HG03575 (cell line): ENCODE data around the gene SH3RF3.
"Not testable (repeated sequence)": the region's sequence is repeated elsewhere in the genome, so short reads cannot be mapped to it uniquely, and the experiment has no call there.

Experiments
- ATAC-seq: cut with Tn5 transposase; IDR thresholded peaks from one replicate; pipeline ENCODE4 v1.9.1; 2021; ENCODE audit not compliant: unreplicated experiment, insufficient number of reproducible peaks, low FRiP score; ENCODE audit errors: extremely low read depth

Gene SH3RF3

GRCh38 chr2:109224341-109224740, 95.3 kb downstream of the SH3RF3 start:
- ATAC-seq = not testable (repeated sequence)

- ATAC-seq = no peak
Measured at GRCh38 chr2:109225170-109225782, 96.3 kb downstream of the SH3RF3 start.

DNA sequence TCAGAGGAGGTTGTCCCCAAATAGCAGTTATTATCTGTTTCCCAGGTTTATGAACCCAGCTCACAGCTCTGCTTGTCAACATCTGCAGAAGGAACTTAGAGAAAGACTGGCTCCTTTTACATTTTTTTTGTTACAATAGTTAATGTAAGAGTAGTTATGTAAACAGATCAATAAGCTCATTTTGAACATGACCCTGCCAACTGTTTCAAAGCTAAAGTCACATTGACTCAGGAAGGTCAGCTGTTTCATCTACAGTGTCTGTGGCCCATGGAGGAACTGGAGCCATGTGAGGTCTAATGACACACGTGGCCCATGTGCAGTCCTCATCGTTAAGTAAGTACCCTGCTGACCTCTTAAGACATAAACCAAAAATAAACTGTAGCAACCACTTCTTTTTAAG, 97.1 kb downstream of the SH3RF3 start:
- ATAC-seq = no peak

- ATAC-seq = no peak
Measured at GRCh38 chr2:109226622-109227021, 97.6 kb downstream of the SH3RF3 start.

- ATAC-seq = no peak
Measured at GRCh38 chr2:109229094-109229675, 100.2 kb downstream of the SH3RF3 start.

DNA sequence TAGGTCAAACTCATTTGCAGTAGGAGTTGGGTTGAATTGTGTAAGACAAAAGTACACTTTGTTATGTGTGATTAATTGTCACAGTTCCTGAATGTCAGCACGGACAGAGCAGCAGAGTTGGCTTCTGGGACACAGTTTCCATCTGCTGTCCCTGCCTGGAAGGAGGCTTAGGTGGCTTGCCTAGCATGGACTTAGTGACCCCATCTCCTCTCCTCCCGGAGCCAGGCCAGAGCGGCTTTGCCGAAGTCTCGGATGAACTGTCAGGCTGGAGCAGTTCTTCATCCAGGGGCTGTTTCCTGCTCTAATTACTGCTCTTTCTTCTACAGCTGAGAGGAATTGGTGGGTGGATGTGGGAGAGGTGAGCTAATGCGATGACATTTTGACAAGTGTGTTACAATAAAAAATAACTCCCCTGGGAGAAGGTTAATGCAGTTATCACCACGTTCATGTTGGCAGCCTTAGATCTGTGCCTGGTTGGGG, 102.0 kb downstream of the SH3RF3 start:
- no peak for ATAC-seq

DNA sequence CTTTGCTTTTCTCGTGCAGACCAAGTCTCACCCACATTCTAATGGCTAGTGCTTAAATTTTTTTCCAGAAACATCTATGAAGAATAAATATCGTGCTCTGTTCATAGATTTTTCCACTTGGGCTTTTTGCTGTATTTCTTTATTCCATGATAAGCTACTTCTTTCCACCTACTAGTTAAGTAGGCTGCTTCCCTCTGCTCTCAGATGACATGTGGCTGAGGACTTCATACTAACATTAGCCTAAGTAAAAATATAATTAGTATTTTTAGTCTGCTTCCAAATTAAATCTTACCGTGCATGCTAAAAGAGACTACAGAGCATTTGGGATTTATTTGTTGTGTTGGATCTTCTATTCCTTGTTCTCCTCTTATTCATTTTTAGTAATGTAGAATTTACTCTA, 102.4 kb downstream of the SH3RF3 start:
- ATAC-seq = no peak

GRCh38 chr2:109231996-109232705, 103.1 kb downstream of the SH3RF3 start:
- ATAC-seq = no peak

DNA sequence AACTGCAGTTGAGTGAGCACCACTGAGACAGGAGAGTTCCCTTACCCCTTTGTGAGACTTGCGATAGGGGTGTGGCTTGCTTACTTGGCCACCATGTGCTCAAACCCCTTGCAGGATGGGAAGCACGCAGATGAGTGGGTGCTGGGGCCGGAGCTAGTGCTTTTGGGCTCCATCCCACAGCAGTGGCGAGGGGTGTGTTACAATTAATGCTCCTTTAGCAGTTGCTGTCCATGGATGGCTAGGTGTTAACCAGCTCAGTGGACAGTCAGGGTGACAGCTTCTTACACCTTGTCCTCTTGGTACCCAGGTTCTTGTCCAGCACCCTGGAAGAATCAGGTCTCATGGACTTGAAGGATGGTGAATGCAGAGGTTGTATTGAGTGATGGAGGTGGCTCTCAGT, 103.9 kb downstream of the SH3RF3 start:
- no peak for ATAC-seq

DNA sequence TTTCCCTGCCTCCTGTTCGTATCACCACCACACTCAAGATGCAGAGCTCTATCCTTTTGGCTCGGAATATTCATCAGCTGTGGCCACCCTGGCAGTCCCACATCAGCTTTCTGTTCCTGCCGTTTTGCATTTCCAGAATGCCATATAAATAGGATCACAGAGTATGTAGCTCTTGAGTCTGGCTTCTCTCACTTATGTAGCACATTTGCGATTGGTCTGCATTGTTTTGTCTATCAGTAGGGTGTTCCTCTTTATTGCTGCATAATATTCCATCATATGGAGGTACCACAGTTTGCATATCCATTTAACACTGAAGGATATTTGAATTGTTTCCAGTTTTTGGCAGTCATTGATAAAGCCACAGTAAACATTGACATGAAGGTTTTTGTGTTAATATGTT, 104.6 kb downstream of the SH3RF3 start:
- no peak for ATAC-seq

GRCh38 chr2:109234355-109234754, 105.3 kb downstream of the SH3RF3 start:
- ATAC-seq = no peak

- no peak for ATAC-seq
Measured at GRCh38 chr2:109236147-109236546, 107.1 kb downstream of the SH3RF3 start.

- no peak for ATAC-seq
Measured at GRCh38 chr2:109237792-109238191, 108.8 kb downstream of the SH3RF3 start.

DNA sequence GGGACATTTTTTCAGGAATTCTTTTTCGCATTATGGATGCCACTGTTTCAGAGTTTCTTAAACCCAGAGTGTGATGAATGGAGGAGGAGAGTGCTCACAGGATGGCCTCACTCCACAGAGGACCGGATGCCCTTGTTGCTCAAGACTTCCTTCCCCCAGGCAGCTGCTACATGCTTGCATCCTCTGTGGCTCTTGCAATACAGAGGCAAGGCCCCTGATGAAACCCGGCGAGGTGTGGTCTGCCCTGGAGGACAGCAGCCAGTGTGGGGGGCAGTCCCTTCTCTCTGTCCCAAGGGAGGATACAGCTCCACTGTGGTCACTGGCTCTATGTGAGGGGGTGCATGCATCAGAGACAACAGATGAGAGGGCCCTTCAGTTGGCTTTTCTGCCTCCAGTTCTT, 109.6 kb downstream of the SH3RF3 start:
- peak; percentile 64 for ATAC-seq

- no peak for ATAC-seq
Measured at GRCh38 chr2:109239720-109240119, 110.7 kb downstream of the SH3RF3 start.

DNA sequence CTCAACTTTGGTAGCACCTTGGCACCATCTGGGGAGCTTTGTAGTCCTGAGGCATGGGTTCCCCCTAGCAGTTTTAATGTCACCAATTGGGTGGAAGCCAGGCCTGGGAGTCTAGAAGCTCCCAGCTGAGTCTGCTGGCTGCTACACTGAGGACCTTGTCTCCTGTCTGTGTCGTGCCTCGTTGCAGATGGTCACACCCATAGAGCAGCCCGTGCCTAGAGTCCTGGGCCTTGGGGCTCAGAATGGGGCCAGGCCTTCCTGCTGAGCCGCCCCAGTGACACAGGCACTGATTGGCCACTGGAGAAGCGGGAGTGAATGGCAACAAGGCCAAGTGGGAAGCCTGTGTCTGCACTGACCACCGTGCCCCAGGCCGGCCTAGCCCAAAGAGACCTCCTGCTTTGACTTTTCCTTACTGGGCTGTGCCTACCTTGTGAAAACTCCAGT, 113.2 kb downstream of the SH3RF3 start:
- ATAC-seq = no peak

DNA sequence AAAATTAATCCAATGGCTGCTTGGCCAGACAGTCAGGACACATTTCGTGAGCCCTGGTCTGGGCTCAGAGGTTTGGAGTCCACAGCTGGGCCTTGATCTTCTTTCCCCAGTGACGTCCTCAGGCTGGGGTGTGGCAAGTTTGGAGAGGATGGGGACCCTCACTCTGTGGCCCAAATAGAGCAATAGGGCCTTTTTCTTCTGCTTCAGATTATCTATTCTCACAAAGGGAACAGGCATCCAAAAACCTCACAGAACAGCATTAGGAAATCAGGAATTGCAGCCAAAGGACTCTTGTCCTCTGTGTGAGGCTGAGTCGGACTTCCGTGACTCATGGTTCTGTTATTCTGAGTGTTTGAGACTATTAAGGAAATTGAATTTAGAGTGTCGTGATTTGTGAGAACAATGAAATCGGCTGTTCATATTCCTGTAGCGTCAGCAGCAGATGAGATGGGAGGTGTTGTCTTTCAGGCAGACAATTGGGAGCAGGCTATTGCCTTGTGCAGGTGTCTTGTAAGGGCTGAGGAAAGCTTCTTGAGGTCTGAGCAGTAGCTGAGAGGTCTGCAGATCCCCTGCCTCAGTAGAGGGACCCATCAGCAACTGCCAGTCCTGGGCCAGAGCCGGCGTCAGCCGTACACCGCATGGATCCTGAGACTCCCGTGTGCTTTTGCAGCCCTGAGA, 113.8 kb downstream of the SH3RF3 start:
- ATAC-seq = no peak

- ATAC-seq = no peak
Measured at GRCh38 chr2:109243526-109244303, 114.7 kb downstream of the SH3RF3 start.

GRCh38 chr2:109244304-109244582, 115.2 kb downstream of the SH3RF3 start:
- no peak for ATAC-seq
